Pons (tissue), 1 donor: ENCODE measurements around the gene TAF11L6.
"Not testable (repeated sequence)": the region's sequence is repeated elsewhere in the genome, so short reads cannot be mapped to it uniquely, and the experiment has no call there.

Source experiments
- DNase-seq: peaks from one replicate; pipeline ENCODE4 v3.0.0-alpha.2; 2016; ENCODE audit warnings: low spot score

The TAF11L6 gene

DNA sequence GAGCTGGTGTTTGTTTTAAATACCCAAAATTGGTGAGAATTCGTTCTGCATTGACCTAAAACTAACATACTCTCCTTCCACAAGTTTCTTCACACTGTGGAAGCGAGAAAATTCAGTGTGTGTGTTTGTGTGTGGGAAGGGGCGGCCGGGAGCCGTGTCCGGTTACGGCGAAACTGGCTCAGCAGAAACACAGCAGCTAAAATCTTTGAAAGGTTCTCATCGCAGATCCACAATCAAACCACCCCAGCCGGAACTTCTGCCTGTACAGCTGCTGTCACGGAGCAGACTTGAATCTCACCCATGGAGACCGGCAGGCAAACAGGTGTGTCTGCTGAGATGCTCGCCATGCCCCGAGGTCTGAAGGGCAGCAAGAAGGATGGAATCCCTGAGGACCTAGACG, at the start of gene TAF11L6:
TSS of gene TAF11L6 (plus strand) at position 301 of the 400 bp plus-strand sequence.
- not testable (repeated sequence) for DNase-seq

DNA sequence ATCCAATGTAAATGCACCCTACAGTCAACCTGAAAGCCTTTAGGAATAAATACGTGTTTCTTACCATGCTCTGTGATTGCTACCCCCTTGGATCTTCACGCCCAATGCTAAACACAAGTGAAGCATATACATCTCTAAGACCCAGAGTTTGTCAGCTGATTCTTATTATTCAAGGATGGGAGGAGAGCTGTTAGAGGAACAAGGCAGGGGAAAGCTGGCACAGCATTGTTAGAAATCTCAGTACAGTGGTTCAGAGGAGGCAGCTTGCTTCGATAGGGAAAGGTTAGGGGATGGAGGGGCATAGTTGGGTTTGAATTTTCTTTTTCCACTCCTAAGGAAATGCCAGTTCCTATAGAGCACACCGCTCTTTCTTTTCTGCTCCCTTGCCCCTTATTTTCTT, 47.1 kb upstream of the TAF11L6 start:
- DNase-seq, result no peak

DNA sequence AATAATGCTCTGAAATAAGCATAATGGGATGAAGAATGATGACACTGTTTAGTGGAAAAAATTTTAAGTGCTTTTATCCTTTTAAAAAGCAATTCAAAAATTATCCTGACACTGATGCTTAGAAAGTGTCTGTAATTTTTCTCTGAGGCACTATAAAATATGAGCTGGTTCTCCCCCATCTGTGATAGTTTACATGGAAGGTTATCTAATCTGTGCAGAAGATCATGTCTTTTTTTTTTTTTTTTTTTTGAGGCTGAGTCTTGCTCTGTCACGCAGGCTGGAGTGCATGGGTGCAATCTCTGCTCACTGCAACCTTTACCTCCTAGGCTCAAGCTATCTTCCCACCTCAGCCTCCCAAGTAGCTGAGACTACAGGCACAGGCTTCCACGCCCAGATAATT, 45.7 kb upstream of the TAF11L6 start:
- DNase-seq, result no peak

DNA sequence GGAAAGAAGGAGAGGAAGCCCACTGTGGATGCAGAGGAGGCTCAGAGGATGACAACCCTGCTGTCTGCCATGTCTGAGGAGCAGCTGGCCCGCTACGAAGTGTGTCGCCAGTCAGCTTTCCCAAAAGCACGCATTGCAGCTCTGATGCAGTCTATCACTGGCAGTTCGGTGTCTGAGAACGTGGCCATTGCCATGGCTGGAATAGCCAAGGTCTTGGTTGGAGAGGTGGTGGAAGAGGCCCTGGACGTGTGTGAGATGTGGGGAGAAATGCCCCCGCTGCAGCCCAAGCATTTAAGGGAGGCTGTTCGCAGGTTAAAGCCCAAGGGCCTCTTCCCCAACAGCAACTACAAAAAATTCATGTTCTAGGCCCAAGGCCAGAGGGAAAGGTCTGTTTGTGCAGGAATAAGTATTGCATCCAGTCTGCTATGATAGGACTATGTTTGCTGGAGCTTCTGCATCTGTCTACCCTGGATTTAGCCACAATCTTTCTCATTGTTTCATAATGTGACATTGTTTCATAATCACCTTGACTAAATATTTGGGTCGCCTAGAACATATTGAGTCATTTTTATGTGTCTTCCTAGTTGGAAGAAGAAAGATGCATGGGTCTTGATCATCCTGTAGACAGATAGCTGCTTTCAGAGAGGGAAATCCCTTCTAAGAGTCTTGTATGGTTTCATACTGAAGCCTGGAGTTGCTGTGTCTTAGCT, 41.9 kb upstream of the TAF11L6 start:
- DNase-seq, result not testable (repeated sequence)

DNA sequence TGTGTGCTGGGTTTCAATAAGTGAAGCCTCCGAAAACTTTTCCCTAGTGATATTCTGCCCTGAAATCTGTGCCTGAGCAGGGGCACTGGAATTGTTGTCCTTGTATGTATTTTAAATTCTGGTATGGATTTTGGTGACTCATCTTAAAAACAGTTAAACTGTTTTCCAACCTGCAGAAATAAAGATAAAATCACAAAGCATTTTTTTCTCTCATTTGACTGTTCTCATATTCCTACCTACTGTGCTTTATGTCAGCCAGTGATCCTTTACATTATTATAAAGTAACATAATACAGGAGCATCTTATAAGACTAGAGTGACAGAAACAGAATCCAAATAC, 41.3 kb upstream of the TAF11L6 start:
- DNase-seq, result no peak

DNA sequence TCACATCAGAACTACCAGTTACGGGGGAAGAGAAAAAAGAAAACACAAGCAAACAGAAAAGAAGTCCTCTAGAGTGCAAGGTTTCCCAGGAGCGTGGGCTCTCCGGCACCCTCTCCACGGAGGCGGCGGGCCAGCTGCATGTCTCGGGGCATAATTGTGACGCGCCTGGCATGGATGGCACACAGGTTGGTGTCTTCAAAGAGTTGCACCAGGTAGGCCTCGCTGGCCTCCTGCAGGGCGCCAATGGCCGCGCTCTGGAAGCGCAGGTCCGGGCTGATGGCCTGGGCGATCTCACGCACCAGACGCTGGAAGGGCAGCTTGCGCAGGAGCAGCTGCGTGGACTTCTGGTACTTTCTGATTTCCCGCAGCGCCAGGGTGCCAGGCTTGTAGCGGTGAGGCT, 37.2 kb upstream of the TAF11L6 start:
- DNase-seq, result not testable (repeated sequence)

DNA sequence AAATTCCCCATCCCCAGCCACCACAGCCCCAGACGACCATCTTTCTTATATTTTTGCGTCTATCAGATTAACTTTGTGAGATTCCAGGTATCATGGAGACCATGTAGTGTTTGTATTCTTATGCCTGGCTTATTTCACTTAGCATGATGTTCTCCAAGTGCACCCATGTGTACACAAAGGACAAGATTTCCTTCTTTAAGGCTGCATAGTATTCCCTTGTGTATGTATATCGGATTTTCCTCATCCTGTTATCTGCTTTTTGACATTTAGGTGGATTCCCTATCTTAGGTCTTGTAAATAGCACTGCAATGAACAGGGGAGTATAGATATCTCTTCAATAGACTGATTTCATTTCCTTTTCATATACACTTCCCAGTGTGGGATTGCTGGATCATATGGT, 35.7 kb upstream of the TAF11L6 start:
- no peak for DNase-seq

DNA sequence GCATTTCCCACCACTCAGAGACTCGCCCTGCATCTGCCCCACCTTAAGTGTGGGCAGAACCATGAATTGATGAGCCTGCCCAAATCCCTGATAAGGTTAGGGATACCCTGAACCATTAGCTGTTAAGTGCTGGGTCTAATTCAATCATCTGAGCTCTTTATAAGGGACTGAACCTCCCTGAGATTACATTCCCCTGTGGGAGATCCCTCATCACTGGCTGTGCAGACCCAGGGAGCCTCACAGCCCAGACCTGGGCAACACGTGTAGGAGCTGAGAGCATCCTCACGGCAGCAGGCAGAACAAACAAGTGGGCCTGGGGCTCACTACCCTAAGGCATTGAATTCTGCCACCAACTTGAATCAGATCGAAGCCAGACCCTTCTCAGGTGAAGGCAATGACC, 31.0 kb upstream of the TAF11L6 start:
- DNase-seq, result no peak

DNA sequence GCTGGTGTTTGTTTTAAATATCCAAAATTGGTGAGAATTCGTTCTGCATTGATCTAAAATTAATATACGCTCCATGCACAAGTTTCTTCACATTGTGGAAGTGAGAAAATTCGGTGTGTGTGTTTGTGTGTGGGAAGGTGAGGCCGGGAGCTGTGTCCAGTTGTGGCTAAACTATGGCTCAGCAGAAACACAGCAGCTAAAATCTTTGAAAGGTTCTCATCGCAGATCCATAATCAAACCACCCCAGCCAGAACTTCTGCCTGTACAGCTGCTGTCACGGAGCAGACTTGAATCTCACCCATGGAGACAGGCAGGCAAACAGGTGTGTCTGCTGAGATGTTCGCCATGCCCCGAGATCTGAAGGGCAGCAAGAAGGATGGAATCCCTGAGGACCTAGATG, 30.5 kb upstream of the TAF11L6 start, which contains the start of gene TAF11L2:
TSS of gene TAF11L2 (plus strand) at position 301 of the 400 bp plus-strand sequence.
- DNase-seq, result not testable (repeated sequence)

DNA sequence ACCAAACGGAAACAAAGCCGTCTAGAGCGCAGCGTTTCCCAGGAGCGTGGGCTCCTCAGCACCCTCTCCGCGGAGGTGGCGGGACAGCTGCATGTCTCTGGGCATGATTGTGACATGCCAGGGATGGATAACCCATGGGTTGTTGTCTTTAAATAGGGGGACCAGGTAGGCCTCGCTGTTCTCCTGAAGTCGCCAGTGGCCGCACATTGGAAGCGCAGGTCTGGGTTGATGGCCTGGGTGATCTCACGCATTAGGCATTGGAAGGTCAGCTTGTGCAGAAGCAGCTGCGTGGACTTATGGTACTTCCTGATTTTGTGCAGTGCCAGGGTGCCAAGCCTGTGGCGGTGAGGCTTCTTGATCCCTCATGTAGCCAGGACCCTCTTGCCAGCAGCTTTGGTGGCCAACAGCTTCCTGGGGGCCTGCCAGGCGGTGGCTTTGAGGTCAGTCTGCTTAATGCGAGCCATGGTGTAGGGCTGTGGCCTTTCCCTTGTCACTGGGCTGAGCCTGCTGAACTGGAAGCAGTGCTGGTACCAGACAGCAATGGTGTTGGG, 16.6 kb upstream of the TAF11L6 start:
- no peak for DNase-seq

DNA sequence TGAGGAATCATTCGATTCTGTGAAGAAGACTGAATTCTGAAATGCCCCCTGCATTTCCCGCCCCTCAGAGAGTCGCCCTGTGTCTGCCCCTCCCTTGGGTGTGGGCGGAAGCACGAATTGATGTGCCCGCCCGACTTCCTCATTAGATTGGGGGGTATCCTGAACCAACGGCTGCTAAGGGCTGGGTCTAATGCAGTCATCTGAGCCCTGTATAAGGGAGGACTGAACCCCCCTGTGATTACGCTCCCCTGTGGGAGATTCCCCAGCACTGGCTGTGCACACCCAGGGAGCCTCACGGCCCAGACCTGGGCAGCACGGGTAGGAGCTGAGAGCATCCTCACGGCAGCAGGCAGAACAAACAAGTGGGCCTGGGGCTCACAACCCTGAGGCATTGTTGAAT, 10.9 kb upstream of the TAF11L6 start:
- DNase-seq, result not testable (repeated sequence)

DNA sequence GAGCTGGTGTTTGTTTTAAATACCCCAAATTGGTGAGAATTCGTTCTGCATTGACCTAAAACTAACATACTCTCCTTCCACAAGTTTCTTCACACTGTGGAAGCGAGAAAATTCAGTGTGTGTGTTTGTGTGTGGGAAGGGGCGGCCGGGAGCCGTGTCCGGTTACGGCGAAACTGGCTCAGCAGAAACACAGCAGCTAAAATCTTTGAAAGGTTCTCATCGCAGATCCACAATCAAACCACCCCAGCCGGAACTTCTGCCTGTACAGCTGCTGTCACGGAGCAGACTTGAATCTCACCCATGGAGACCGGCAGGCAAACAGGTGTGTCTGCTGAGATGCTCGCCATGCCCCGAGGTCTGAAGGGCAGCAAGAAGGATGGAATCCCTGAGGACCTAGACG, 10.4 kb upstream of the TAF11L6 start, which contains the start of gene TAF11L3:
TSS of gene TAF11L3 (plus strand) at position 301 of the 400 bp plus-strand sequence.
- not testable (repeated sequence) for DNase-seq

DNA sequence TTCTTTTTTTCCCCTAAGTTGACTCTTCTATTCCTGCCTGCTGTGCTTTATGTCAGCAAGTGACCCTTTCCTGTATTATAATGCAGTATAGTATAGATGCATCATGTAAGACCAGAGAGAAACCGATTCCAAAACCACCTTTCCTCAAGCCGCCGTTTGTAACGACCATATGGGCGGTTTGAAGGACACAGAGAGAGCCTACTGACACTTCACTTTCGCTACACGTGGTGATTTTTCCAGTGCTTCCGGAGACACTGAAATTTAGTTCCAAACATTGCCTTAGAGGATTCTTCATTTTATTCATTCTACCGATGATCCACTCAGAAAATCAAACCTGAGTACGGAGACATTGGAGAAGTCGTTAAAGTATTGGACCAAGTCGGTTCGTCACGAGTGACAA, 9.0 kb upstream of the TAF11L6 start:
- DNase-seq, result not testable (repeated sequence)

DNA sequence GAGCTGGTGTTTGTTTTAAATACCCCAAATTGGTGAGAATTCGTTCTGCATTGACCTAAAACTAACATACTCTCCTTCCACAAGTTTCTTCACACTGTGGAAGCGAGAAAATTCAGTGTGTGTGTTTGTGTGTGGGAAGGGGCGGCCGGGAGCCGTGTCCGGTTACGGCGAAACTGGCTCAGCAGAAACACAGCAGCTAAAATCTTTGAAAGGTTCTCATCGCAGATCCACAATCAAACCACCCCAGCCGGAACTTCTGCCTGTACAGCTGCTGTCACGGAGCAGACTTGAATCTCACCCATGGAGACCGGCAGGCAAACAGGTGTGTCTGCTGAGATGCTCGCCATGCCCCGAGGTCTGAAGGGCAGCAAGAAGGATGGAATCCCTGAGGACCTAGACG, 7.0 kb upstream of the TAF11L6 start, which contains the start of gene TAF11L4:
TSS of gene TAF11L4 (plus strand) at position 301 of the 400 bp plus-strand sequence.
- DNase-seq, result not testable (repeated sequence)

DNA sequence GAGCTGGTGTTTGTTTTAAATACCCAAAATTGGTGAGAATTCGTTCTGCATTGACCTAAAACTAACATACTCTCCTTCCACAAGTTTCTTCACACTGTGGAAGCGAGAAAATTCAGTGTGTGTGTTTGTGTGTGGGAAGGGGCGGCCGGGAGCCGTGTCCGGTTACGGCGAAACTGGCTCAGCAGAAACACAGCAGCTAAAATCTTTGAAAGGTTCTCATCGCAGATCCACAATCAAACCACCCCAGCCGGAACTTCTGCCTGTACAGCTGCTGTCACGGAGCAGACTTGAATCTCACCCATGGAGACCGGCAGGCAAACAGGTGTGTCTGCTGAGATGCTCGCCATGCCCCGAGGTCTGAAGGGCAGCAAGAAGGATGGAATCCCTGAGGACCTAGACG, 3.5 kb upstream of the TAF11L6 start, which contains the start of gene TAF11L5:
TSS of gene TAF11L5 (plus strand) at position 301 of the 400 bp plus-strand sequence.
- not testable (repeated sequence) for DNase-seq

DNA sequence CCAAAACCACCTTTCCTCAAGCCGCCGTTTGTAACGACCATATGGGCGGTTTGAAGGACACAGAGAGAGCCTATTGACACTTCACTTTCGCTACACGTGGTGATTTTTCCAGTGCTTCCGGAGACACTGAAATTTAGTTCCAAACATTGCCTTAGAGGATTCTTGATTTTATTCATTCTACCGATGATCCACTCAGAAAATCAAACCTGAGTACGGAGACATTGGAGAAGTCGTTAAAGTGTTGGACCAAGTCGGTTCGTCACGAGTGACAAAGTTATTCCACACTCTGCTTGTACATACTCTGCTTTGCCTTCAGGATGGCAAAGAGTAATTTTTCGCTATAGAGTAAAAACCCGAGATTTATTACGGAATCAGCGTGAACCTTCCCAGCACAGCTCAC, 2.0 kb upstream of the TAF11L6 start:
- peak; percentile 24 for DNase-seq
